Tibial artery (tissue), 4 donors: ENCODE results near the gene NRXN3.

Source experiments
- DNase-seq, 2 donors: peaks; one replicate each; pipeline ENCODE4 v3.0.0-alpha.2; 2019
- H3K27ac ChIP-seq, 2 donors: fragments of 200-600 bp; sonication (generic) in 1 of 2; 1 replicate in 1 of 2; 2 replicates in 1 of 2; pipeline ENCODE4 v1.5.1; 2018 to 2019; ENCODE audit warnings: mild to moderate bottlenecking in 1 of 2
- H3K27me3 ChIP-seq, 2 donors: fragments of 200-600 bp; sonication (generic) in 1 of 2; one replicate each; pipeline versions ENCODE4 v1.5.1 to v1.6.0; 2016 to 2019
- H3K36me3 ChIP-seq, 3 donors: fragments of 200-600 bp; sonication (generic) in 2 of 3; one replicate each; pipeline ENCODE4 v1.5.1; 2016 to 2019; ENCODE audit warnings: mild to moderate bottlenecking in 2 of 3
- H3K4me1 ChIP-seq, 4 donors: fragments of 200-600 bp; sonication (generic) in 2 of 4; 1 replicate in 3 of 4; 2 replicates in 1 of 4; pipeline ENCODE4 v1.5.1; 2016 to 2019
- H3K4me3 ChIP-seq, 2 donors: fragments of 200-600 bp; sonication (generic) in 1 of 2; 1 replicate in 1 of 2; 2 replicates in 1 of 2; pipeline ENCODE4 v1.5.1; 2018 to 2019; ENCODE audit warnings: mild to moderate bottlenecking in 2 of 2
- H3K9me3 ChIP-seq, 3 donors: fragments of 200-600 bp; sonication (generic) in 1 of 3; one replicate each; pipeline ENCODE4 v1.5.1; 2016 to 2019
- CTCF ChIP-seq, 2 experiments: fragments of 200-600 bp in 1 of 2; fragments of 450-650 bp in 1 of 2; IDR thresholded peaks; one replicate each; pipeline ENCODE4 v1.5.1; 2017 to 2019; ENCODE audit warnings: antibody characterized with exemption in 2 of 2, mild to moderate bottlenecking in 1 of 2, moderate library complexity in 1 of 2
- intact Hi-C: fragments of 100-400 bp; cut with DNase I; formaldehyde crosslinking; loops from one replicate; pipeline ENCODE4 v1.15.0; 2023; ENCODE audit warnings: low total_unique reads

The NRXN3 gene

GRCh38 chr14:78997811-78998210 lies 827.6 kb downstream of the NRXN3 start:
- no peaks in the 10 kb centered on the region for H3K36me3 ChIP-seq
- TF ChIP-seq CTCF (IDR thresholded peaks at IDR 0.05) = no peak

GRCh38 chr14:79009286-79009685 lies 839.1 kb downstream of the NRXN3 start:
- Histone ChIP-seq H3K4me1 (peaks cover 0 to 4% (median 0%) of the 10 kb centered on the region in 4 donors), H3K27ac (no peak overlapping the region), H3K4me3 (no peak overlapping the region), H3K9me3 (no peaks in the 10 kb centered on the region), H3K27me3 (no peaks in the 10 kb centered on the region), H3K36me3 (no peaks in the 10 kb centered on the region)
- intact Hi-C loops = no loop called here
- TF ChIP-seq CTCF (IDR thresholded peaks at IDR 0.05) = no peak
- DNase-seq = no peak

More at GRCh38 chr14:78997811-78998210, 827.6 kb downstream of the NRXN3 start:
- Histone ChIP-seq H3K27me3 (no peaks in the 10 kb centered on the region), H3K27ac (no peak overlapping the region), H3K4me3 (no peak overlapping the region), H3K9me3 (no peaks in the 10 kb centered on the region), H3K4me1 (no peaks in the 10 kb centered on the region)
- DNase-seq = peak in 1 of 2 donors; percentile 20
- intact Hi-C loops = no loop called here

- no peak overlapping the region for H3K27ac ChIP-seq
- no peak overlapping the region for H3K4me3 ChIP-seq
- intact Hi-C loops = no loop called here
- no peaks in the 10 kb centered on the region for H3K36me3 ChIP-seq
- H3K9me3 ChIP-seq = no peaks in the 10 kb centered on the region
- TF ChIP-seq CTCF (IDR thresholded peaks at IDR 0.05) = peak in 1 of 2 experiments; percentile 41
- no peak for DNase-seq
- no peaks in the 10 kb centered on the region for H3K27me3 ChIP-seq
- peaks cover 0 to 4% (median 0%) of the 10 kb centered on the region in 4 donors for H3K4me1 ChIP-seq
Measured at GRCh38 chr14:79011091-79011919, 841.1 kb downstream of the NRXN3 start.

GRCh38 chr14:79011920-79012204 lies 841.7 kb downstream of the NRXN3 start:
- TF ChIP-seq CTCF (IDR thresholded peaks at IDR 0.05) = no peak
- peaks cover 0 to 4% (median 0%) of the 10 kb centered on the region in 4 donors for H3K4me1 ChIP-seq
- no peak overlapping the region for H3K4me3 ChIP-seq
- DNase-seq = no peak
- intact Hi-C loops = no loop called here
- H3K27ac ChIP-seq = no peak overlapping the region
- H3K9me3 ChIP-seq = no peaks in the 10 kb centered on the region
- no peaks in the 10 kb centered on the region for H3K27me3 ChIP-seq
- no peaks in the 10 kb centered on the region for H3K36me3 ChIP-seq

- H3K36me3 ChIP-seq = no peaks in the 10 kb centered on the region
- no peak for DNase-seq
- no peaks in the 10 kb centered on the region for H3K27me3 ChIP-seq
- no peak overlapping the region for H3K4me3 ChIP-seq
- no peaks in the 10 kb centered on the region for H3K4me1 ChIP-seq
- H3K9me3 ChIP-seq = no peaks in the 10 kb centered on the region
- TF ChIP-seq CTCF (IDR thresholded peaks at IDR 0.05) = no peak
- intact Hi-C loops = no loop called here
- no peak overlapping the region for H3K27ac ChIP-seq
Measured at GRCh38 chr14:79016828-79017505, 846.8 kb downstream of the NRXN3 start.
